Caco-2 (cell line): Measurements from ENCODE around the gene LRP1B. TPM values are rescaled to one million over a fixed set of nuclear protein-coding genes. Genes with fewer than 3 reads are reported as not detected.

Experiments
- BruUV-seq: library from RNA; stranded (reverse); fragments of 400-500 nt; replicated peaks from 2 replicates; lab custom pipeline; 2021; lab: Mats Ljungman, UMichigan
- CTCF ChIA-PET: fragments of 300-600 bp; sonication (Branson Sonifier 250); formaldehyde crosslinking; loops from one replicate; lab custom pipeline; 2022; ENCODE audit warnings: antibody characterized with exemption; lab: Charles Lee
- POLR2A ChIA-PET: fragments of 300-600 bp; sonication (Branson Sonifier 250); formaldehyde crosslinking; loops from one replicate; lab custom pipeline; 2022; ENCODE audit warnings: antibody characterized with exemption; lab: Charles Lee
- DNase-seq, 2 experiments: peaks; one replicate each; pipeline versions ENCODE4 v3.0.0 to v3.0.0-alpha.2; 2020 to 2022
- H3K27me3 ChIP-seq: replicated peaks from 2 replicates; pipeline ENCODE4 v1.6.0; 2011; ENCODE audit warnings: low read length; ENCODE audit not compliant: control insufficient read depth, insufficient read depth
- H3K36me3 ChIP-seq: 2 replicates; pipeline ENCODE4 v1.5.1; 2011; ENCODE audit warnings: low read length; ENCODE audit not compliant: control insufficient read depth, insufficient read depth
- H3K4me1 ChIP-seq: fragments of 250-450 bp; sonication (Bioruptor Pico); 2 replicates; pipeline ENCODE4 v1.5.1; 2020; ENCODE audit warnings: mild to moderate bottlenecking
- H3K4me3 ChIP-seq: 2 replicates; pipeline ENCODE4 v1.5.1; 2011; ENCODE audit warnings: low read depth, mild to moderate bottlenecking, control low read depth, low read length
- H3K9me3 ChIP-seq: fragments of 250-450 bp; sonication (Bioruptor Pico); 2 replicates; pipeline ENCODE4 v1.5.1; 2020; ENCODE audit warnings: mild to moderate bottlenecking, moderate library complexity
- H3K27ac Mint-ChIP-seq: one replicate; pipeline ENCODE4 v1.8.0; 2022; ENCODE audit warnings: mixed read lengths; ENCODE audit not compliant: unreplicated experiment
- H3K27me3 Mint-ChIP-seq: one replicate; pipeline ENCODE4 v1.8.0; 2022; ENCODE audit warnings: mixed read lengths; ENCODE audit not compliant: insufficient read depth, unreplicated experiment
- H3K36me3 Mint-ChIP-seq: one replicate; pipeline ENCODE4 v1.8.0; 2022; ENCODE audit warnings: mild to moderate bottlenecking, mixed read lengths; ENCODE audit not compliant: insufficient read depth, unreplicated experiment
- H3K4me1 Mint-ChIP-seq: one replicate; pipeline ENCODE4 v1.8.0; 2022; ENCODE audit warnings: low read depth, mixed read lengths; ENCODE audit not compliant: unreplicated experiment
- H3K4me3 Mint-ChIP-seq: one replicate; pipeline ENCODE4 v1.8.0; 2022; ENCODE audit warnings: mild to moderate bottlenecking, moderate library complexity, mixed read lengths; ENCODE audit not compliant: unreplicated experiment
- H3K9me3 Mint-ChIP-seq: one replicate; pipeline ENCODE4 v1.8.0; 2022; ENCODE audit warnings: mixed read lengths; ENCODE audit not compliant: unreplicated experiment
- CTCF ChIP-seq, 2 experiments: fragments of 200-600 bp in 1 of 2; IDR thresholded peaks; 1 replicate in 1 of 2; 2 replicates in 1 of 2; pipeline versions ENCODE4 v1.5.1 to v1.8.0; 2011 to 2022; ENCODE audit warnings: antibody characterized with exemption in 1 of 2, control low read depth in 1 of 2, inconsistent platforms in 1 of 2, low read depth in 1 of 2, low read length in 1 of 2, mild to moderate bottlenecking in 1 of 2, moderate library complexity in 1 of 2; ENCODE audit not compliant: insufficient read depth in 1 of 2, severe bottlenecking in 1 of 2, unreplicated experiment in 1 of 2
- intact Hi-C: fragments of 100-400 bp; cut with micrococcal nuclease; formaldehyde crosslinking; loops from one replicate; pipeline ENCODE4 v1.10.0; 2022; ENCODE audit not compliant: unreplicated experiment
- total RNA-seq: library from RNA; stranded (reverse); gene quantifications from 2 replicates; pipeline ENCODE4 v1.2.3, GENCODE V29; 2022

LRP1B gene
- total RNA-seq, 1 experiment from 2014 or later = not detected

- intact Hi-C loops = no loop called here
- no peaks in the 10 kb centered on the region for H3K9me3 ChIP-seq
- ChIA-PET POLR2A (no interaction called here), CTCF (no interaction called here)
- no peaks in the 10 kb centered on the region for H3K4me1 Mint-ChIP-seq
- no peaks in the 10 kb centered on the region for H3K9me3 Mint-ChIP-seq
- H3K36me3 ChIP-seq = no peaks in the 10 kb centered on the region
- no peaks in the 10 kb centered on the region for H3K27me3 ChIP-seq
- no peak for DNase-seq
- no TSS peak for BruUV-seq
- H3K27ac Mint-ChIP-seq = no peak overlapping the region
- peaks cover 4% of the 10 kb centered on the region for H3K27me3 Mint-ChIP-seq
- H3K36me3 Mint-ChIP-seq = no peaks in the 10 kb centered on the region
- TF ChIP-seq CTCF (IDR thresholded peaks at IDR 0.05; ENCODE audit: insufficient read depth in 1 of 2, low read depth in 1 of 2, low read length in 1 of 2, severe bottlenecking in 1 of 2, unreplicated experiment in 1 of 2) = no peak
- no peak overlapping the region for H3K4me3 Mint-ChIP-seq
- no peaks in the 10 kb centered on the region for H3K4me1 ChIP-seq
- no peak overlapping the region for H3K4me3 ChIP-seq
These were observed 1212.4 kb downstream of the LRP1B start for GRCh38 chr2:140918426-140918825.

- Histone ChIP-seq H3K9me3 (no peaks in the 10 kb centered on the region), H3K4me1 (no peaks in the 10 kb centered on the region), H3K36me3 (no peaks in the 10 kb centered on the region), H3K27me3 (no peaks in the 10 kb centered on the region), H3K4me3 (no peak overlapping the region)
- Mint-ChIP-seq H3K4me3 (no peak overlapping the region), H3K36me3 (no peaks in the 10 kb centered on the region), H3K27ac (no peak overlapping the region), H3K27me3 (peaks cover 7% of the 10 kb centered on the region), H3K9me3 (no peaks in the 10 kb centered on the region), H3K4me1 (no peaks in the 10 kb centered on the region)
- no peak for DNase-seq
- CTCF ChIA-PET = no interaction called here
- BruUV-seq = no TSS peak
- POLR2A ChIA-PET = no interaction called here
- TF ChIP-seq CTCF (IDR thresholded peaks at IDR 0.05; ENCODE audit: insufficient read depth in 1 of 2, low read depth in 1 of 2, low read length in 1 of 2, severe bottlenecking in 1 of 2, unreplicated experiment in 1 of 2) = no peak
- intact Hi-C loops = no loop called here
These were observed 1214.4 kb downstream of the LRP1B start for GRCh38 chr2:140916410-140916809.

GRCh38 chr2:140910683-140911082 lies 1220.1 kb downstream of the LRP1B start:
- intact Hi-C loops = no loop called here
- Histone ChIP-seq H3K27me3 (no peaks in the 10 kb centered on the region), H3K4me3 (no peak overlapping the region), H3K36me3 (no peaks in the 10 kb centered on the region), H3K4me1 (no peaks in the 10 kb centered on the region), H3K9me3 (no peaks in the 10 kb centered on the region)
- DNase-seq = no peak
- POLR2A ChIA-PET = no interaction called here
- CTCF ChIA-PET = no interaction called here
- TF ChIP-seq CTCF (IDR thresholded peaks at IDR 0.05; ENCODE audit: insufficient read depth in 1 of 2, low read depth in 1 of 2, low read length in 1 of 2, severe bottlenecking in 1 of 2, unreplicated experiment in 1 of 2) = no peak
- Mint-ChIP-seq H3K36me3 (no peaks in the 10 kb centered on the region), H3K4me1 (no peaks in the 10 kb centered on the region), H3K9me3 (no peaks in the 10 kb centered on the region), H3K27ac (no peak overlapping the region), H3K27me3 (peaks cover 7% of the 10 kb centered on the region), H3K4me3 (no peak overlapping the region)
- no TSS peak for BruUV-seq
